Measurements from ENCODE around the gene PROCA1. TPM values are rescaled to one million over a fixed set of nuclear protein-coding genes. Genes with fewer than 3 reads are reported as not detected.
A peak's percentile ranks its signal among the peaks of the same experiment; 100 is the strongest.

PROCA1 gene
- total and polyA plus RNA-seq, 2 of the 13 experiments (the other 11 are each of a cell fraction or from before 2014, with no cell fraction given), result 0.73 to 1.5 TPM

GRCh38 chr17:28710861-28711722, 596 bp downstream of the PROCA1 start (continued):
- TF ChIP-seq ZNF362 (CRISPR knock-in tag; IDR thresholded peaks at IDR 0.05; ENCODE audit: borderline replicate concordance), result peak; percentile 40; the same call in 1 of the 2 replicates
- TF ChIP-seq HMG20A (CRISPR knock-in tag; IDR thresholded peaks at IDR 0.05; ENCODE audit: borderline replicate concordance), result no peak; the same call in 1 of the 2 replicates
- no peak for TF ChIP-seq HMGXB3 (CRISPR knock-in tag; IDR thresholded peaks at IDR 0.05; ENCODE audit: borderline replicate concordance)
- TF ChIP-seq ZBTB49 (CRISPR knock-in tag; IDR thresholded peaks at IDR 0.05; ENCODE audit: borderline replicate concordance), result no peak
- TF ChIP-seq TFDP1 (CRISPR knock-in tag; IDR thresholded peaks at IDR 0.05; ENCODE audit: borderline replicate concordance), result peak; percentile 86; the same call in 1 of the 2 replicates
- TF ChIP-seq EHMT2 (IDR thresholded peaks at IDR 0.05; ENCODE audit: borderline replicate concordance, low read depth, low read length), result no peak
- no peak for TF ChIP-seq ZNF777 (CRISPR knock-in tag; IDR thresholded peaks at IDR 0.05)
- TF ChIP-seq HES4 (CRISPR knock-in tag; IDR thresholded peaks at IDR 0.05; ENCODE audit: borderline replicate concordance), result peak; percentile 73; the same call in 1 of the 2 replicates
- TF ChIP-seq TP53 (CRISPR knock-in tag; conservative IDR thresholded peaks at IDR 0.05), result peak; percentile 17; the same call in 1 of the 2 replicates
- TF ChIP-seq ZNF564 (CRISPR knock-in tag; IDR thresholded peaks at IDR 0.05), result 0 out of 2 replicates have a peak, but pooled peaks have one; percentile 25
- TF ChIP-seq TAF15 (IDR thresholded peaks at IDR 0.05; ENCODE audit: low read depth, low read length, poor library complexity, severe bottlenecking), result peak; percentile 79
- no peak for TF ChIP-seq SRSF4 (IDR thresholded peaks at IDR 0.05; ENCODE audit: low read depth, low read length, poor library complexity, severe bottlenecking)

All from HepG2 (cell line).